Measurements from ENCODE around the gene GAA.

GRCh38 chr17:80063830-80064585, 37.4 kb upstream of the GAA start:
- TF ChIP-seq CTCF (IDR thresholded peaks at IDR 0.05), result no peak
- TF ChIP-seq POLR2A (IDR thresholded peaks at IDR 0.05), result no peak

Data from breast epithelium (tissue), 3 donors.